Embryonic facial prominence (tissue), 1 donor: ENCODE results near the gene ABCE1.

Experiments
- DNase-seq: peaks from one replicate; pipeline ENCODE4 v3.0.0-alpha.2; 2016; ENCODE audit errors: extremely low spot score

Gene ABCE1

DNA sequence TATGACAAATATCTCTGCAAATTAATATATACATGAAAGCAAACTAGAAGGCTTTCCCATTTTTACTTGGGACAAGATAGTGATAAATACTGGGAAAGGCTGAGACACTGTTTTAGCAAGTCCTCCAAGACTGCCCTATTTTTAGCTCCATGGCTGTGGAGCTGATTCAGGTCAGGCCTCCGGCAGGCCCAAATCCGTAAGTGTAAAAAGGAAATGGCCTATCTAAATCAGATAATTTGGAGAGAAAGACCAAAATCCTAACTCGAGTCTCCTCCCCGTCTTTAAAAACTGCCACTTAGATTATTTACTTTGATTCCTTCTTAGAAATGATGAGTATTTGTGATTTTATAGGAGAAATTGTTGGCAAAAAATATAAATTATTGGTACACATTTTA is 79.4 kb downstream of the ABCE1 start:
- no peak for DNase-seq

GRCh38 chr4:145177906-145178538 is 79.9 kb downstream of the ABCE1 start:
- no peak for DNase-seq

GRCh38 chr4:145178740-145179280 is 80.7 kb downstream of the ABCE1 start:
- no peak for DNase-seq
